Measurements from ENCODE around the gene CFAP46. TPM values are rescaled to one million over a fixed set of nuclear protein-coding genes. Genes with fewer than 3 reads are reported as not detected.
"Not testable (repeated sequence)": the region's sequence is repeated elsewhere in the genome, so short reads cannot be mapped to it uniquely, and the experiment has no call there.

The CFAP46 gene
- polyA plus RNA-seq, 2 donors = 0.40 to 0.73 TPM

GRCh38 chr10:132939378-132939955 lies 2.9 kb downstream of the CFAP46 start:
- WGBS, 2 donors = 89 to 92% methylated on average over 15 of the region's 15 CpGs
- Histone ChIP-seq H3K27ac (ENCODE audit: low read depth in 2 of 2, low read length in 1 of 2) (no peak overlapping the region), H3K9me3 (ENCODE audit: control insufficient read depth in 2 of 2, insufficient read depth in 1 of 2, low read depth in 1 of 2, low read length in 1 of 2) (no peaks in the 10 kb centered on the region), H3K4me3 (ENCODE audit: low read depth in 1 of 2, low read length in 2 of 2) (no peak overlapping the region), H3K36me3 (ENCODE audit: control insufficient read depth in 2 of 2, insufficient read depth in 2 of 2, low read length in 1 of 2) (no peaks in the 10 kb centered on the region), H3K27me3 (ENCODE audit: control insufficient read depth in 1 of 2, insufficient read depth in 2 of 2, low read length in 2 of 2) (peaks cover 0 to 3% of the 10 kb centered on the region in 2 donors), H3K4me1 (ENCODE audit: control insufficient read depth in 2 of 2, insufficient read depth in 2 of 2, low read length in 1 of 2) (no peaks in the 10 kb centered on the region)

DNA sequence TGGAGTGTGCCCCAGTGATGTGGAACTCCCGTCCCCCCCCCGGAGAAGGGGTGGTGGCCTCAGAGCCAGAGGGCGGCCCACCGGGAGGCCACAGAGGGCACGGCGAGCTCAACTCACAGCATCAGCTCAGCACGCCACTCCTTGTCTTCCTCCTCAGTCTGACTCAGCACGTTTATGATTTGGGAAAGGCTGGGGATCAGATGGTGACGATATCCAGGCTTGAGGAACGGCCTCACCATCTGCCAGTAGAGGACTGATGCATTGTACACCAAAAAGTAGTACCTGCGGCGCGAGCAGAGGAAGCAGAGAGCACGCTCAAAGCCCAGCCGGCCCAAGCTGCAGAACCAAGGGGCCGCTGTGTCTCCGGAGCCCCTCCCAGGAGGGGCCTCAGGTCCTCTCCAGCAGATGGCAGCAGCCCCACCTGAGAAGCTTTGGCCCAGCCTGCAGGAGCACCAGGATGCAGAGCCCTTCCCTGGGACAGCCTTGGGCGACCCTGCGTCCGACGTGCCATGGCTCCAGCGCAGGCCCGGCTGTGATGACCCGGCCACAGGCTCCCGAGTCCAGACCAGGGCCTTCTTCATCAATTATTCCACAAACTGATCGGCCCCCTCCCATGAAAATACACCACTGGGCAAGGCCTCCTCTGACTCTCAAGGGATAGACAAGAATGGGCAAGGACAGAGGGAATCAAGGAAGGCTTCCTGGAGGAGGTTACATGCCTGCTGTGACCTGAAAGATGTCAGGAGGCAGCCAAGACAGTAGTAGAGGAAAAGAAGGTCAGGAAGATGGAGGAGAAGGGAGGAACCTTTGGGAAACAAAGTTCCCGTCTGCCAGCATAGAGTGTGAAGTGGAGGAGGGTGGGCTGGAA lies 3.7 kb downstream of the CFAP46 start:
- H3K27ac ChIP-seq (ENCODE audit: low read depth in 2 of 2, low read length in 1 of 2) = no peak overlapping the region
- H3K27me3 ChIP-seq (ENCODE audit: control insufficient read depth in 1 of 2, insufficient read depth in 2 of 2, low read length in 2 of 2) = peaks cover 0 to 3% of the 10 kb centered on the region in 2 donors
- no peaks in the 10 kb centered on the region for H3K4me1 ChIP-seq (ENCODE audit: control insufficient read depth in 2 of 2, insufficient read depth in 2 of 2, low read length in 1 of 2)
- WGBS, 2 donors = 65 to 73% methylated on average over 26 to 27 of the region's 27 CpGs
- no peak overlapping the region for H3K4me3 ChIP-seq (ENCODE audit: low read depth in 1 of 2, low read length in 2 of 2)
- H3K9me3 ChIP-seq (ENCODE audit: control insufficient read depth in 2 of 2, insufficient read depth in 1 of 2, low read depth in 1 of 2, low read length in 1 of 2) = peaks cover 0 to 2% of the 10 kb centered on the region in 2 donors
- no peaks in the 10 kb centered on the region for H3K36me3 ChIP-seq (ENCODE audit: control insufficient read depth in 2 of 2, insufficient read depth in 2 of 2, low read length in 1 of 2)

DNA sequence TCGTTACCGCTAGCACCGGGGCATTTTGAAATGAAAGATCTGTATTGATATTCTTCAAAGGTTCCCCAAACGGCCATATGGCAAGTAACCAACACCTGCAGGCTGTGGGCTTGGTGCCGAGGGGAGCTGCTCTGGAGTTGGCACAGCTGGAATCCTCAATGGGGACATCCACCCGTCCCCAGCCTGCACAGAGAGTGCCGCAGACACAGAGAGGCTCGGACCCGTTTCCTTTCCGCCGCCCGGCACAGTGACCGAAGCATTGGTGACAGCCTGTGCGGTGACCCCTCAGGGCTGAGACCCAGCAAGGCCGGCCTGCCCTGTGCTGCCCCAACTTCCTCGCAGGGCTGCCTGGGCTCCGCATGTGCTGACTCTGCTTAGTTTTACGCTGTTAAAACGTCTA lies 4.5 kb downstream of the CFAP46 start:
- 78 to 83% methylated on average over 19 of the region's 19 CpGs for WGBS, 2 donors
- H3K4me1 ChIP-seq (ENCODE audit: control insufficient read depth in 2 of 2, insufficient read depth in 2 of 2, low read length in 1 of 2) = no peaks in the 10 kb centered on the region
- H3K27ac ChIP-seq (ENCODE audit: low read depth in 2 of 2, low read length in 1 of 2) = no peak overlapping the region
- H3K36me3 ChIP-seq (ENCODE audit: control insufficient read depth in 2 of 2, insufficient read depth in 2 of 2, low read length in 1 of 2) = no peaks in the 10 kb centered on the region
- no peak overlapping the region for H3K4me3 ChIP-seq (ENCODE audit: low read depth in 1 of 2, low read length in 2 of 2)
- H3K9me3 ChIP-seq (ENCODE audit: control insufficient read depth in 2 of 2, insufficient read depth in 1 of 2, low read depth in 1 of 2, low read length in 1 of 2) = peaks cover 0 to 4% of the 10 kb centered on the region in 2 donors
- peaks cover 0 to 3% of the 10 kb centered on the region in 2 donors for H3K27me3 ChIP-seq (ENCODE audit: control insufficient read depth in 1 of 2, insufficient read depth in 2 of 2, low read length in 2 of 2)

- WGBS, 2 donors = 81 to 90% methylated on average over 6 of the region's 6 CpGs
- no peak overlapping the region for H3K4me3 ChIP-seq (ENCODE audit: low read depth in 1 of 2, low read length in 2 of 2)
- H3K9me3 ChIP-seq (ENCODE audit: control insufficient read depth in 2 of 2, insufficient read depth in 1 of 2, low read depth in 1 of 2, low read length in 1 of 2) = peaks cover 0 to 4% of the 10 kb centered on the region in 2 donors
- no peaks in the 10 kb centered on the region for H3K36me3 ChIP-seq (ENCODE audit: control insufficient read depth in 2 of 2, insufficient read depth in 2 of 2, low read length in 1 of 2)
- no peak overlapping the region for H3K27ac ChIP-seq (ENCODE audit: low read depth in 2 of 2, low read length in 1 of 2)
- no peaks in the 10 kb centered on the region for H3K27me3 ChIP-seq (ENCODE audit: control insufficient read depth in 1 of 2, insufficient read depth in 2 of 2, low read length in 2 of 2)
- H3K4me1 ChIP-seq (ENCODE audit: control insufficient read depth in 2 of 2, insufficient read depth in 2 of 2, low read length in 1 of 2) = no peaks in the 10 kb centered on the region
These were observed 7.4 kb downstream of the CFAP46 start for GRCh38 chr10:132934953-132935352.

DNA sequence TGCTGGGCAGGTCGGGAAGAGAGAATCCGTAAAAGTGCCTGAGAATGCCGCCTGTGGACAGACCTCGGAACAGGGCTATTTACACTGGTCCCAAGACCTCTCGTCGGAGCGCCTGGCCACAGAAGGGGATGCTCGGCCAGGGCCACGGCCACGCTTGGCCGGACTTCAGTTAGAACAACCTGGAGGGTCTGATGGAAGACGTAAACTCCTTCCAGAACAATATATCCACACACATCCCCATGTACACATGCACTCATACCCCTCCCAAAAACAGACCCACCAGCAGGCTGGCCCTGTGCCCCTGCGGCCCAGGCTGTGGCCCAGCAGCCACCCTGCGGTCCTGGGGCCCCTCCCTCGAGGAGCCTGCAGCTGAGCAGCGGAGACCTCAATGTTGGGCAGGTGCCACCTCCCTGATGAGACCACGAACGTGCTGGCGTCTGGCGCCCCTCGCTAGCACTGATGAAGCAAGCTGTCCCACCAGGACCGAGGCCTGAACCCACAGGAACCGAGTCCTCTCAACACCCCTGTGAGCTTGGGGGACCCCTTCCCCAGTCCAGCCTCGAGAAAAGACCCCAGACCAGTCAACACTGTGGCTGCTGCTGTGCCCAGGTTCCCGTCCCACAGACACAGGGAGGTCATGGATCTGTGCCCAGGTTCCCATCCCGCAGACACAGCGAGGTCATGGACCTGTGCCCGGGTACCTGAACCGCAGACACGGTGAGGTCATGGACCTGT lies 8.9 kb downstream of the CFAP46 start:
- Histone ChIP-seq H3K4me1 (ENCODE audit: control insufficient read depth in 2 of 2, insufficient read depth in 2 of 2, low read length in 1 of 2) (no peaks in the 10 kb centered on the region), H3K27me3 (ENCODE audit: control insufficient read depth in 1 of 2, insufficient read depth in 2 of 2, low read length in 2 of 2) (no peaks in the 10 kb centered on the region), H3K4me3 (ENCODE audit: low read depth in 1 of 2, low read length in 2 of 2) (no peak overlapping the region), H3K27ac (ENCODE audit: low read depth in 2 of 2, low read length in 1 of 2) (no peak overlapping the region), H3K9me3 (ENCODE audit: control insufficient read depth in 2 of 2, insufficient read depth in 1 of 2, low read depth in 1 of 2, low read length in 1 of 2) (peaks cover 0 to 4% of the 10 kb centered on the region in 2 donors), H3K36me3 (ENCODE audit: control insufficient read depth in 2 of 2, insufficient read depth in 2 of 2, low read length in 1 of 2) (no peaks in the 10 kb centered on the region)
- 87 to 89% methylated on average over 30 of the region's 30 CpGs for whole genome bisulfite sequencing, 2 donors

DNA sequence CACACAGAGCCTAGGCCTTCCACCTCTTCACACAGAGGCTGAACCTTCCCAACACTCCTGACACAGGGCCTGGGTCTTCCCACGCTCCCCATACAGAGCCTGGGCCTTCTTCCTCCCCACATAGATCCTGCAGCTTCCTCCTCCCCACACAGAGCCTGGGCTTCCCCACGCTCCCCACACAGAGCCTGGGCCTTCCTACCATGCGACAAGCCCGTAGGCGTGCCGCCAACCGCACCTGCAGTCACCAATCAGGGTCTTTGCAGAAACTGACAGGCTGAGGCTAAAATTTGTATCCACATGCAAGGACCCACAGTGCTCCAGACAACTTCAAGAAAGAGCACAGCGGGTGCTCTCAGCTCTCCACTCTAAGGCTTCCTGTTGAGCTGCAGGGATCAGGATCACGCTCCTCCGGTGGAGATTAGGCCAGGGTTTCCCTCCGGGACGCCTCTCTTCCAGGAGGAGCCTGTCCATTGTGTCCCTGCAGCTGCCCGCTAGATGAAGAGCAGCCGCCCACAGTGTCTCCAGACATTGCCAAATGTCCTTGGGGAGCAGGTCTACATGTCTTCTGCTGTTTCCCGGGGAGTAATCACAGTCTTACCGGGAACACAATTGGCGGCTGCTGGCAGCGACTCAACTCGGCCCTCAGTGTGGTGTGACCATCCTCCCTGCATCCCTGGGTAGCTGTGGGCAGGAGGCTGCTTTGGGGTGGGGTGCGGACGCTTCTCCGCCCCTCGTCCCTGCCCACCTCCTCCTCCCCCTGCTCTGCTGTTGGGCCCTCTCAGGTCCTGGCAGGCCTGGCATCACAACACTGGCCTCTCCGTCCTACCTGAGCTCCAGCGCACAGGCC lies 9.7 kb downstream of the CFAP46 start:
- WGBS, 2 donors = 90 to 92% methylated on average over 25 of the region's 25 CpGs
- no peak overlapping the region for H3K4me3 ChIP-seq (ENCODE audit: low read depth in 1 of 2, low read length in 2 of 2)
- H3K9me3 ChIP-seq (ENCODE audit: control insufficient read depth in 2 of 2, insufficient read depth in 1 of 2, low read depth in 1 of 2, low read length in 1 of 2) = peaks cover 0 to 4% of the 10 kb centered on the region in 2 donors
- no peaks in the 10 kb centered on the region for H3K27me3 ChIP-seq (ENCODE audit: control insufficient read depth in 1 of 2, insufficient read depth in 2 of 2, low read length in 2 of 2)
- H3K36me3 ChIP-seq (ENCODE audit: control insufficient read depth in 2 of 2, insufficient read depth in 2 of 2, low read length in 1 of 2) = no peaks in the 10 kb centered on the region
- no peak overlapping the region for H3K27ac ChIP-seq (ENCODE audit: low read depth in 2 of 2, low read length in 1 of 2)
- H3K4me1 ChIP-seq (ENCODE audit: control insufficient read depth in 2 of 2, insufficient read depth in 2 of 2, low read length in 1 of 2) = no peaks in the 10 kb centered on the region

GRCh38 chr10:132931258-132932250 lies 10.8 kb downstream of the CFAP46 start:
- H3K4me1 ChIP-seq (ENCODE audit: control insufficient read depth in 2 of 2, insufficient read depth in 2 of 2, low read length in 1 of 2); H3K27ac ChIP-seq (ENCODE audit: low read depth in 2 of 2, low read length in 1 of 2); H3K4me3 ChIP-seq (ENCODE audit: low read depth in 1 of 2, low read length in 2 of 2); H3K36me3 ChIP-seq (ENCODE audit: control insufficient read depth in 2 of 2, insufficient read depth in 2 of 2, low read length in 1 of 2); H3K9me3 ChIP-seq (ENCODE audit: control insufficient read depth in 2 of 2, insufficient read depth in 1 of 2, low read depth in 1 of 2, low read length in 1 of 2); H3K27me3 ChIP-seq (ENCODE audit: control insufficient read depth in 1 of 2, insufficient read depth in 2 of 2, low read length in 2 of 2): not testable (repeated sequence)
- WGBS, 2 donors = 84 to 85% methylated on average over 6 of the region's 6 CpGs

- WGBS, 2 donors = 46 to 70% methylated on average over 1 to 2 of the region's 3 CpGs
- not testable (repeated sequence) for H3K27ac ChIP-seq (ENCODE audit: low read depth in 2 of 2, low read length in 1 of 2); H3K9me3 ChIP-seq (ENCODE audit: control insufficient read depth in 2 of 2, insufficient read depth in 1 of 2, low read depth in 1 of 2, low read length in 1 of 2); H3K4me1 ChIP-seq (ENCODE audit: control insufficient read depth in 2 of 2, insufficient read depth in 2 of 2, low read length in 1 of 2); H3K36me3 ChIP-seq (ENCODE audit: control insufficient read depth in 2 of 2, insufficient read depth in 2 of 2, low read length in 1 of 2); H3K27me3 ChIP-seq (ENCODE audit: control insufficient read depth in 1 of 2, insufficient read depth in 2 of 2, low read length in 2 of 2); H3K4me3 ChIP-seq (ENCODE audit: low read depth in 1 of 2, low read length in 2 of 2)
These were observed 11.7 kb downstream of the CFAP46 start for GRCh38 chr10:132930701-132931100.
